Right cardiac atrium (tissue), 5 donors: ENCODE measurements around the gene NR3C2. TPM values are rescaled to one million over a fixed set of nuclear protein-coding genes. Genes with fewer than 3 reads are reported as not detected.

ENCODE experiments used
- ATAC-seq, 2 donors: fragments of 200-7000 bp; cut with Tn5 transposase; one replicate each; pipeline versions ENCODE4 v1.8.0 to v1.9.1; 2020; ENCODE audit warnings: moderate library complexity in 2 of 2, mild to moderate bottlenecking in 1 of 2
- DNase-seq, 3 donors: peaks; one replicate each; pipeline ENCODE4 v3.0.0-alpha.2; 2020
- H3K27ac ChIP-seq: one replicate; pipeline ENCODE4 v1.5.1; 2013; ENCODE audit warnings: mild to moderate bottlenecking, low read length, control low read depth, moderate library complexity
- H3K27me3 ChIP-seq: one replicate; pipeline ENCODE4 v1.6.1; 2013; ENCODE audit not compliant: control insufficient read depth, insufficient read depth
- H3K4me1 ChIP-seq: one replicate; pipeline ENCODE4 v1.6.1; 2013; ENCODE audit warnings: low read length; ENCODE audit not compliant: control insufficient read depth, insufficient read depth
- H3K4me3 ChIP-seq: one replicate; pipeline ENCODE4 v1.5.1; 2013; ENCODE audit warnings: low read length, control low read depth
- H3K9me3 ChIP-seq: one replicate; pipeline ENCODE4 v1.6.1; 2013; ENCODE audit warnings: low read length; ENCODE audit not compliant: control insufficient read depth
- WGBS: extraction: QIAGEN DNeasy Blood & Tissue Kit; methylation state at CpG from one replicate; pipeline ENCODE4 v1.1.7; 2013; 5-methylcytosine and 5-hydroxymethylcytosine counted together
- intact Hi-C, 4 donors: fragments of 100-400 bp; cut with DNase I; formaldehyde crosslinking; loops; one replicate each; pipeline versions ENCODE4 v1.11.0 to v1.14.0; 2022 to 2023
- polyA plus RNA-seq: library from polyadenylated mRNA; stranded (reverse); fragments of 200-250 nt; gene quantifications from one replicate; pipeline ENCODE4 v1.2.3, GENCODE V29; 2013
- total RNA-seq, 4 donors: library from RNA; stranded (reverse); fragmentation: NEBNext Ultra II Directional; extraction: Animal tissue kit (Norgen Biotek cat#: 25700); gene quantifications; one replicate each; pipeline ENCODE4 v1.2.1, GENCODE V29; 2021
- donor health status: healthy with polysubstance abuse.
- donor health status: DM: no; HTN: yes; CAD: no.
- donor health status: DM: no; HTN: no; CAD: no.
- donor health status: DM: no; HTN: yes; CAD: no; lungs with severe emphysema.
- donor health status: DM: yes; HTN: yes; CAD: no.

Gene NR3C2
- total and polyA plus RNA-seq, 5 donors = 5.9 to 27.9 (median 24.3) TPM

GRCh38 chr4:148435654-148436406 lies 6.4 kb downstream of the NR3C2 start:
- H3K27me3 ChIP-seq = no peaks in the 10 kb centered on the region
- 73% methylated on average over 16 of the region's 16 CpGs for WGBS
- ATAC-seq = peak; percentile 29 to 48
- H3K27ac ChIP-seq = peak overlapping the region; percentile 50
- H3K4me1 ChIP-seq = peaks cover 4% of the 10 kb centered on the region
- intact Hi-C loops = no loop called here
- no peaks in the 10 kb centered on the region for H3K9me3 ChIP-seq
- peak in 2 of 3 donors; percentile 34 to 53 for DNase-seq
- H3K4me3 ChIP-seq = no peak overlapping the region

DNA sequence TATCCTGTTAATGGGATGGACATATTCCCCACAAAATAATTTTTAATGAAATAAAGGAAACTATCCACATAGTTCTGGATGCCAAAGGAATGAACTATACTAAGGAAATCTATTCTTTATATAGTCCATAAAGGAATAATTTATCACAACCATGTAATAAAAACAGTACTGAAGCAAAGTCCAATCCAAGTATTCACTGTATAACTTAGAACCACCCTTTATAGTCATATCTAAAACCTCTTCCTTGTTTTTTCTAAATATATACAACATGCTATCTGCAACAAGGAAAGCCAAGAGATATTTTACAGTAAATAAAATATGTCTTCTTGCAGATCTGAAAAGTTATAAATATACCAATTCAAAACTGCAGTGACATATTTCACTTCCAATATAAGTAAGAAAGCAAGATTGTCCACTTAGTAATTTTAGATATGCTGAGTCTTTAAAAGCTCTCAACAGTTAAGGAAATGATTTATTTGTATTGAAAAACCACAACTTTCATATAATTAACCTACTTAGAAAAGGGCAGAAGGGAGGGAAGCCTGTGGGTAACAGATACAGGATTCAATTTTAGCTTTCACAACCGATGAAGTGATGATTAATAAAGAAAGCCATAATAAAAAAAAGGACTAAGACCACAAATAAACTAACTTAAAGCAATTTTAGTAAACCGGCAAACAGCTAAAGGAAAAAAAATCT lies 8.0 kb downstream of the NR3C2 start:
- no peak for ATAC-seq
- Histone ChIP-seq H3K9me3 (no peaks in the 10 kb centered on the region), H3K4me1 (peaks cover 4% of the 10 kb centered on the region), H3K27me3 (no peaks in the 10 kb centered on the region), H3K27ac (no peak overlapping the region), H3K4me3 (no peak overlapping the region)
- DNase-seq = no peak
- 60% methylated on average over 2 of the region's 2 CpGs for WGBS
- intact Hi-C loops = no loop called here

DNA sequence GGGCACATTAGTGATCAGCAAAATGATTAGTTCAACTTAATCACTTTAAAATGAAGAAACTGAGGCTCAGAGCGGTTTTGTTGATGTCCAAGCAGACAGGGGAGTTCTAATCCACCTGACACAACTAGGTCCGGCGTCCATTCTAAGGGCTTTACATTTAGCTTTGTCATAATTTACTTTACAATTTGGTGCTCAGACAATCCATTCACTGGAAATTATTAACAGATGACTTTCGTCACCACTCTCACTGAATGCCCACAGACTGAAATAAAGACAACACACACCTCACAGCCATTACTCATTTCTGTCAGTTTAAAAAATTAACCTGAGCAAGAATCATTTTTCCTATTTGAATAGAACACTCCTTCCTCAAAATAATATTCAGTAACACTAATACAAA lies 10.8 kb downstream of the NR3C2 start:
- H3K4me3 ChIP-seq = no peak overlapping the region
- ATAC-seq (no peak), DNase-seq (no peak)
- H3K27ac ChIP-seq = no peak overlapping the region
- peaks cover 11% of the 10 kb centered on the region for H3K4me1 ChIP-seq
- intact Hi-C loops = no loop called here
- H3K9me3 ChIP-seq = no peaks in the 10 kb centered on the region
- no peaks in the 10 kb centered on the region for H3K27me3 ChIP-seq
- WGBS = 92% methylated on average over 4 of the region's 4 CpGs

DNA sequence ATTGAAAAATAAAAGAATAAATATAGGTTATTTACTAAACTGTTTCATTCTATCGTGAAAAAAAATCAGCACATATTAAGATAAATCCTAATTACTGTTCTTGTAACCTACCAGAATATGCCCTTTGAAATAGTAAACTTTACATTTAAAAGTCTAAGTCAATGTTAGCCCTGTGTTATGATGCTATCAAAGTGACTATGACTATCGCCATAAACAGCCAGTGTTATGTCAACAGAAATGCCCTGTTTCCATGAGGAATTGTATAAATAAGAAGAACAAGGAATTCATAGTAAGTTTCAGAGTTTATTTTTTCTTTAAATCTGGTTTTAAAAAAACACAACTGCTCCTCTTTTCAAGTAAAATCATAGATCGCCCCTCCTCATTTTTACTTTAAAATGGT lies 11.4 kb downstream of the NR3C2 start:
- Histone ChIP-seq H3K27ac (no peak overlapping the region), H3K4me3 (no peak overlapping the region), H3K4me1 (peaks cover 9% of the 10 kb centered on the region), H3K27me3 (no peaks in the 10 kb centered on the region), H3K9me3 (no peaks in the 10 kb centered on the region)
- intact Hi-C loops = no loop called here
- 91% methylated on average over 3 of the region's 3 CpGs for WGBS
- no peak for DNase-seq
- no peak for ATAC-seq

GRCh38 chr4:148429206-148429605 lies 13.0 kb downstream of the NR3C2 start:
- intact Hi-C loops = no loop called here
- ATAC-seq = no peak
- no peak for DNase-seq
- Histone ChIP-seq H3K9me3 (no peaks in the 10 kb centered on the region), H3K4me3 (no peak overlapping the region), H3K27ac (no peak overlapping the region), H3K4me1 (peaks cover 13% of the 10 kb centered on the region), H3K27me3 (no peaks in the 10 kb centered on the region)
- WGBS = 76% methylated on average over 2 of the region's 2 CpGs

DNA sequence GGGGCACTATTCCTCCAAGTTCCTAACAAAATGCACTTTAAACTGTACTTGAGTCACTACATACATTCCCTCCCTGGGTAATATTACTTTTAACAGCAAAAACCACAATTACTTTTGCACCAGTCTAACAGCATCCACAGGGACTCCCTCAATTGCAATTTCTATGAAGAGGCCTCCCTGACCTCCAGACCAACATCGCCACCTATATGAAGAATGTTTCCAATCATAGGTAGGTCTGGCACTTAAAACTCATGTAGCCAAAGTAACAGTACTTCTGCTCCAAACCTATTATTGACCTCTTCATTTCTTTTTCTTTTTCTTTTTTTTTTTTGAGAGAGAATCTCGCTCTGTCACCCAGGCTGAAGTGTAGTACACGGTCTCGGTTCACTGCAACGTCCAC lies 15.6 kb downstream of the NR3C2 start:
- no peak for DNase-seq
- intact Hi-C loops = no loop called here

GRCh38 chr4:148425327-148426110 lies 16.7 kb downstream of the NR3C2 start:
- Histone ChIP-seq H3K9me3 (no peaks in the 10 kb centered on the region), H3K27me3 (no peaks in the 10 kb centered on the region), H3K4me1 (peaks cover 15% of the 10 kb centered on the region), H3K4me3 (no peak overlapping the region), H3K27ac (no peak overlapping the region)
- no peak for ATAC-seq
- intact Hi-C loops = no loop called here
- no peak for DNase-seq
- 52% methylated on average over 5 of the region's 5 CpGs for WGBS

More for the DNA sequence above, 15.6 kb downstream of the NR3C2 start:
- no peaks in the 10 kb centered on the region for H3K9me3 ChIP-seq
- ATAC-seq = no peak
- H3K27ac ChIP-seq = no peak overlapping the region
- H3K4me1 ChIP-seq = peaks cover 13% of the 10 kb centered on the region
- H3K27me3 ChIP-seq = no peaks in the 10 kb centered on the region
- no peak overlapping the region for H3K4me3 ChIP-seq
- WGBS = 98% methylated on average over 5 of the region's 5 CpGs

- H3K4me1 ChIP-seq = peaks cover 10% of the 10 kb centered on the region
- intact Hi-C loops = no loop called here
- no peak for ATAC-seq
- no peaks in the 10 kb centered on the region for H3K9me3 ChIP-seq
- no peak overlapping the region for H3K27ac ChIP-seq
- H3K27me3 ChIP-seq = no peaks in the 10 kb centered on the region
- WGBS = 42% methylated on average over 2 of the region's 2 CpGs
- no peak overlapping the region for H3K4me3 ChIP-seq
- DNase-seq = no peak
These were observed 21.8 kb downstream of the NR3C2 start for GRCh38 chr4:148420397-148420796.

DNA sequence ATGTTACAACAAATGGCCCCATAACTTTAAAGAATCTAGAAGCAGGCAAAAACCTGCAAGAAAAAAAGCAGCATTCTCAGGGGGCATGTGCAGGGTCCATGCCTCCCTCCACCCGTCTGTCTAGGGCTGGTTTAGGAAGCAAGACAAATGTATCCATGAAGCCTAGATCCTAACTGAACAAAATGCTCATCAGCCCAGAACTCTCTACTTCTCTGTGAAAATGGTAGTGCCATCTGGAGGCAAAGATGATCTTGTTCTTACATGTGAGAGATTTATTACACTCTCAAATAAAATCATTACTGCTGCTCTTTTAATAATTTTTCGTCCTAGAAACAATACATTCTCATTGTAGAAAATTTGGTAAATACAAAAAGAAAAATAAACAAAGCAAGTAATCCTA lies 26.7 kb downstream of the NR3C2 start:
- no peak overlapping the region for H3K4me3 ChIP-seq
- 71% methylated on average over 2 of the region's 2 CpGs for WGBS
- no peak for DNase-seq
- no peak overlapping the region for H3K27ac ChIP-seq
- no peaks in the 10 kb centered on the region for H3K27me3 ChIP-seq
- peak; percentile 41 to 51 for ATAC-seq
- peaks cover 4% of the 10 kb centered on the region for H3K4me1 ChIP-seq
- no peaks in the 10 kb centered on the region for H3K9me3 ChIP-seq
- intact Hi-C loops = no loop called here

GRCh38 chr4:148412460-148412994 lies 29.7 kb downstream of the NR3C2 start:
- ATAC-seq = no peak
- no peak for DNase-seq
- Histone ChIP-seq H3K4me1 (peaks cover 2% of the 10 kb centered on the region), H3K9me3 (no peaks in the 10 kb centered on the region), H3K27me3 (no peaks in the 10 kb centered on the region), H3K27ac (no peak overlapping the region), H3K4me3 (no peak overlapping the region)
- intact Hi-C loops = loop anchor here in 1 of 4 donors (5.0 kb wide), 1 partner anchor 115 kb away; no protein-coding TSS in a partner anchor
- WGBS = 84% methylated on average over 2 of the region's 2 CpGs
